Ascending aorta (tissue), 2 donors: ENCODE data around the gene GATAD2B. TPM values are rescaled to one million over a fixed set of nuclear protein-coding genes. Genes with fewer than 3 reads are reported as not detected.

Experiments
- DNase-seq, 2 donors: peaks; one replicate each; pipeline ENCODE4 v3.0.0-alpha.2; 2019; ENCODE audit warnings: low spot score in 2 of 2
- H3K27ac ChIP-seq, 2 donors: fragments of 200-600 bp; sonication (generic); one replicate each; pipeline ENCODE4 v1.5.1; 2016 to 2017; ENCODE audit warnings: mild to moderate bottlenecking in 1 of 2
- H3K27me3 ChIP-seq: fragments of 200-600 bp; sonication (generic); one replicate; pipeline ENCODE4 v1.5.1; 2017
- H3K36me3 ChIP-seq, 2 donors: fragments of 200-600 bp; sonication (generic); one replicate each; pipeline ENCODE4 v1.5.1; 2016
- H3K4me1 ChIP-seq, 2 donors: fragments of 200-600 bp; sonication (generic); one replicate each; pipeline ENCODE4 v1.5.1; 2016 to 2017; ENCODE audit warnings: mild to moderate bottlenecking in 1 of 2
- H3K4me3 ChIP-seq, 2 donors: fragments of 200-600 bp; sonication (generic); one replicate each; pipeline ENCODE4 v1.5.1; 2016 to 2017; ENCODE audit warnings: mild to moderate bottlenecking in 1 of 2
- H3K9me3 ChIP-seq, 2 donors: fragments of 200-600 bp; sonication (generic); one replicate each; pipeline ENCODE4 v1.5.1; 2016
- intact Hi-C: fragments of 100-400 bp; cut with DNase I; formaldehyde crosslinking; loops from one replicate; pipeline ENCODE4 v1.15.1; 2023
- total RNA-seq: library from RNA; depleted of rRNA; stranded (reverse); fragments of >200 nt; gene quantifications from one replicate; pipeline ENCODE4 v1.1.0, GENCODE V29; 2016
- TF ChIP-seq, protein P1 (sequence below), 3 experiments: fragments of 200-600 bp in 2 of 3; fragments of 450-650 bp in 1 of 3; sonication (generic) in 2 of 3; IDR thresholded peaks; one replicate each; pipeline ENCODE4 v1.5.1; 2016 to 2019; ENCODE audit warnings: antibody characterized with exemption in 3 of 3, mild to moderate bottlenecking in 1 of 3, moderate library complexity in 1 of 3

GATAD2B gene
- total RNA-seq, 1 donor from 2014 or later, result 9.5 TPM

DNA sequence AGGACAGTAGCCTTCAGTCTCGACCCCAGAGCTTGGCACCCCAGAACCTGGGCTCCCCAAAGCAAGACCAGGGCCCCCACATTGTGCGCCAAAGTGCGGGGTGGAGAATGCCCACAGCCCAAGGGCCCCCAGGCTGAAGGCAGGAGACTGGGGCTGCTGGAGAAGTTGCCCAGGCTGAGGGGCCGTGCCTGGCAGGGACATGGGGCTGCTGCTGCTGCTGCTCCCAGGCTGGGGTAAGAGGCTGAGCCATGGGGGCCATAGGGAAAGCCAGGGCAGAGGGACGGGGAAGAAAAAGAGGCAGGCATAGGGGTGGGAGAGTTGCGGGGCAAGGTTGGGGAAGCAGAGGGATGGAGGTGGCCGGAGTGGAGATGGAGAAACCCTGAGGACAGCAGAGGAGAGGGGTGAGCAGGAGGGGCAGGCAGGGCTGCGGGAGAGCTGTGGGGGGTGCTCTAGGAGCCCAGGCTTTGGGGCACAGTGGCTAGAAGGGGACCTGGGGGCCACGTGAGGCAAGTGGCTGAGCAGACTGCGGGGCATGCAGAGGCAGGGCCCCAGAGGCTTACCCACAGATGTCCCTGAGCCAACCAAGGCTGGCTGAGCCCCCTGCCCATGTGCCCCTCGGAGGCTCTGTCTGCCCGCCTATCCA, 128.7 kb downstream of the GATAD2B start:
- H3K4me3 ChIP-seq, result no peak overlapping the region
- H3K27ac ChIP-seq, result no peak overlapping the region
- no peaks in the 10 kb centered on the region for H3K9me3 ChIP-seq
- intact Hi-C loops, result loop anchor here (10.0 kb wide), 1 partner anchor 361 kb away; the partner anchor contains the start of gene NUP210L
- no peak for DNase-seq
- H3K4me1 ChIP-seq, result peaks cover 0 to 13% of the 10 kb centered on the region in 2 donors
- no peaks in the 10 kb centered on the region for H3K36me3 ChIP-seq
- TF ChIP-seq, protein P1, sequence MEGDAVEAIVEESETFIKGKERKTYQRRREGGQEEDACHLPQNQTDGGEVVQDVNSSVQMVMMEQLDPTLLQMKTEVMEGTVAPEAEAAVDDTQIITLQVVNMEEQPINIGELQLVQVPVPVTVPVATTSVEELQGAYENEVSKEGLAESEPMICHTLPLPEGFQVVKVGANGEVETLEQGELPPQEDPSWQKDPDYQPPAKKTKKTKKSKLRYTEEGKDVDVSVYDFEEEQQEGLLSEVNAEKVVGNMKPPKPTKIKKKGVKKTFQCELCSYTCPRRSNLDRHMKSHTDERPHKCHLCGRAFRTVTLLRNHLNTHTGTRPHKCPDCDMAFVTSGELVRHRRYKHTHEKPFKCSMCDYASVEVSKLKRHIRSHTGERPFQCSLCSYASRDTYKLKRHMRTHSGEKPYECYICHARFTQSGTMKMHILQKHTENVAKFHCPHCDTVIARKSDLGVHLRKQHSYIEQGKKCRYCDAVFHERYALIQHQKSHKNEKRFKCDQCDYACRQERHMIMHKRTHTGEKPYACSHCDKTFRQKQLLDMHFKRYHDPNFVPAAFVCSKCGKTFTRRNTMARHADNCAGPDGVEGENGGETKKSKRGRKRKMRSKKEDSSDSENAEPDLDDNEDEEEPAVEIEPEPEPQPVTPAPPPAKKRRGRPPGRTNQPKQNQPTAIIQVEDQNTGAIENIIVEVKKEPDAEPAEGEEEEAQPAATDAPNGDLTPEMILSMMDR (IDR thresholded peaks at IDR 0.05), result no peak
- H3K27me3 ChIP-seq, result no peaks in the 10 kb centered on the region

DNA sequence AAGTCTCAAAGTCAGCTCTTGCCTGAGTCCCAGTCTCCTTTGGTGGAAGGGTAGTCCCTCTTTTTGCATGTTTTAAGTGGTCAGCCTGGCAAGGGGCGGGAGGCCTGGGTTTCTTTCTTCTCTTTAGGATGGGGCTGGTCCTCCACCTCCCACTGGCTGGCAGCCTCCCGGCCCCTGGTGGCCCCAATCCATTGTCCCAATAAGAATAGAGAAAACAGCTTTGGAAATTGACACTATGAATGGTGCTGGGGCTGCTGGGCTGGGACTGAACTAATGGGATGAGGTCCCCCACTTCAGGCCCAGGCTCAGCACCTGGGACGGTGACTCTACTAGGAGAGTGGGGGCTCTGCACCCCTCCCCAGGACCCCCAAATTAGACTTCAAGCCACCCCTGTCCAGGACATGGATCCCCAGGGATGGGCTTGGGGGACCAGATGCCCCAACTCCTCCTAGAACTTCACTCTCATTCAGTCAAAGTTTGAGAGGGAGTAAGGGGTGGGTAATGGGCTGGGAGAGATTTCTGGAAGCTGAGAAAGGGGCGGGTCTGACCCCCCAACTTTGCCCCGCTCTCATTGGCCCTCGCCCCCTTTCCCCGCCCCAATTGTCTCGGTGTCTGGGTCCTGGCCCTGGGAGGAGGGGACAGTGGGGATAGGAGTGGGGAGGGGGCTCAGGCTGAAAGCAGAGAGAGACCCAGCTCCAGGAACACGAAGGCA, 129.4 kb downstream of the GATAD2B start:
- Histone ChIP-seq H3K27ac (no peak overlapping the region), H3K9me3 (no peaks in the 10 kb centered on the region), H3K4me3 (no peak overlapping the region), H3K4me1 (peaks cover 0 to 15% of the 10 kb centered on the region in 2 donors), H3K27me3 (no peaks in the 10 kb centered on the region), H3K36me3 (no peaks in the 10 kb centered on the region)
- no peak for DNase-seq
- intact Hi-C loops, result loop anchor here (10.0 kb wide), 1 partner anchor 361 kb away; the partner anchor contains the start of gene NUP210L
- TF ChIP-seq, protein P1 (IDR thresholded peaks at IDR 0.05), result no peak

DNA sequence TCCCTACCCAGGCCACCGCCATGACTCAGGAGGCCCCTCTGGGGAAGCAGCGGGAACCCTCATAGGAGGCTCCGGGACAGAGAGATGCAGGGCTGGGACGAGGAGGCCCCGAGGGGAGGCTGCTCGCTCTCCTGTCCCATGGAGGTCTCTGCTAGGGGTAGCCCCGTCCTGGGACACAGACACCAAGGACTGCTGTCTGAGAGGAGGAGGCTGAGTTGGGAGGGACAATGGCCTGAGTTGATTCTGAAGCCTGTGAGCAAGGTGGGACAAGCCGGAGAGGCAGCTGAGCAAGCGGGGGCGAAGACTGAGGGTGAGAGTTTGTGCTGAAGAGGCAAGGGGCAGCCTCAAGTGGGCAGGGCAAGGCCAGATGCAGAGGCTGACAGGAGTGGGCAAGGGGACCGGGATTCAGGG, 130.1 kb downstream of the GATAD2B start:
- intact Hi-C loops, result loop anchor here (10.0 kb wide), 1 partner anchor 362 kb away; the partner anchor contains the start of gene NUP210L
- Histone ChIP-seq H3K27me3 (no peaks in the 10 kb centered on the region), H3K4me1 (peaks cover 0 to 15% of the 10 kb centered on the region in 2 donors), H3K36me3 (no peaks in the 10 kb centered on the region), H3K9me3 (no peaks in the 10 kb centered on the region), H3K4me3 (no peak overlapping the region), H3K27ac (no peak overlapping the region)
- TF ChIP-seq, protein P1 (IDR thresholded peaks at IDR 0.05), result no peak
- DNase-seq, result no peak

DNA sequence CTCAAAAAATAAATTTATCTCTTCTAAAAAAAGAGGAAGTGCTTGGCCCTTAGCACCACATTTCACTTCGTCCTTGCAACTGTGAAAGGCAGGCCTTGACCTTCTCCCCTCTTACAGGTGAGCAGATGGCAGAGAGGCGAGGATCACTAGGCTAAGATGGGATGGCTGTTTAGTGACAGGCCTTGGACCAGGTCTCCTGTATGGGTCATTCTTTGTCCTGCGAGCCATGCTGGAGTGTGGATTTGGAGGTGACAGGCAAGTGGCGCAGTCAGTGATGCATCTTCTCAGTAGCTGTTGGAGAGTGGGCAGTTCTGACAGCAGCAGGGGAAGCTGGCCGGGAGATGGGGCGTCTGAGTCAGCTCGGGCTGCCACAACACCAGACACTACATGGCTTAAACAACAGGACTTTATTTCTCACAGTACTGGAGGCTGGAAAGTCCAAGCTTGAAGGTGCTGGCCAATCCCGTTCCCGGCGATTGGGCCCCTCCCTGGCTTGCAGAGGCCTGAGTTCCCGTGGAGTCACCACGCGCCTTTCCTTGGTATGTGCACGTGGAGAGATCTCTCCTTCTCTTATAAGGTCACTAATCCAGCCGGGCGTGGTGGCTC, 131.0 kb downstream of the GATAD2B start:
- H3K4me3 ChIP-seq, result peak overlapping the region in 1 of 2 donors; percentile 60
- no peaks in the 10 kb centered on the region for H3K9me3 ChIP-seq
- intact Hi-C loops, result loop anchor here (2.0 to 10.0 kb wide), 2 partner anchors 131 to 363 kb away; partner anchors contain the start of genes GATAD2B and NUP210L
- no peaks in the 10 kb centered on the region for H3K27me3 ChIP-seq
- H3K27ac ChIP-seq, result peak overlapping the region; percentile 96
- no peak for DNase-seq
- H3K36me3 ChIP-seq, result no peaks in the 10 kb centered on the region
- peaks cover 0 to 15% of the 10 kb centered on the region in 2 donors for H3K4me1 ChIP-seq
- TF ChIP-seq, protein P1 (IDR thresholded peaks at IDR 0.05), result no peak

DNA sequence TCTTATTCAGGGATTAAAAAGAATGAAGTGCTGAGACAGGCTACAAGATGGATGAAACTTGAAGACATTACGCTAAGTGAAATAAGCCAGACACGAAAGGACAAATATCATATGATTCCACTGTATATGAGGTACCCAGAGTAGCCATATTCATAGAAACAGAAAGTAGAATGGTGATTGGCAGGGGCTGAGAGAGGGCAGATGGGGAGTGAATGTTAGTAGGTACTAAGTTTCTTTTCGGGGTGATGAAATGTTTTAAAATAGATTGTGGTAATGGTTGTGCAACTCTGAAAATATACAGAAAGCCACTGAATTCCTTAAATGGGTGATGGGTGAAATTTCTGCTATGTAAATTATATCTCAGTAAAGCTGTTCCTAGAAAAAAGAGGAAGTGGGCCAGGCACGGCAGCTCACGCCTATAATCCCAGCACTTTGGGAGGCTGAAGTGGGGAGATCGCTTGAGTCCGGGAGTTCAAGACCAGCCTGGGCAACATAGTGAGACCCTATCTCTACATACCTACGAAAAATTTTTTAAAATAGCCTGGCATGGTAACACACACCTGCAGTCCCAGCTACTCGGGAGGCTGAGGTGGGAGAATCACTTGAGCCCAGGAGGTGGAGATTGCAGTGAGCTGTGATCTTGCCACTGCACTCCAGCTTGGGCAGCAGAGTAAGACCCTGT, 131.7 kb downstream of the GATAD2B start:
- H3K9me3 ChIP-seq, result no peaks in the 10 kb centered on the region
- no peaks in the 10 kb centered on the region for H3K36me3 ChIP-seq
- TF ChIP-seq, protein P1 (IDR thresholded peaks at IDR 0.05), result no peak
- peak overlapping the region; percentile 38 to 60 for H3K4me3 ChIP-seq
- H3K27ac ChIP-seq, result peak overlapping the region; percentile 96
- intact Hi-C loops, result loop anchor here (2.0 to 10.0 kb wide), 2 partner anchors 132 to 364 kb away; partner anchors contain the start of genes GATAD2B and NUP210L
- peaks cover 0 to 15% of the 10 kb centered on the region in 2 donors for H3K4me1 ChIP-seq
- no peaks in the 10 kb centered on the region for H3K27me3 ChIP-seq
- DNase-seq, result no peak
